HG03095 (cell line): ENCODE data around the gene TANGO6.

ENCODE experiments used
- ATAC-seq: cut with Tn5 transposase; IDR thresholded peaks from one replicate; pipeline ENCODE4 v1.9.1; 2021; ENCODE audit warnings: moderate library complexity; ENCODE audit not compliant: unreplicated experiment

The TANGO6 gene

DNA sequence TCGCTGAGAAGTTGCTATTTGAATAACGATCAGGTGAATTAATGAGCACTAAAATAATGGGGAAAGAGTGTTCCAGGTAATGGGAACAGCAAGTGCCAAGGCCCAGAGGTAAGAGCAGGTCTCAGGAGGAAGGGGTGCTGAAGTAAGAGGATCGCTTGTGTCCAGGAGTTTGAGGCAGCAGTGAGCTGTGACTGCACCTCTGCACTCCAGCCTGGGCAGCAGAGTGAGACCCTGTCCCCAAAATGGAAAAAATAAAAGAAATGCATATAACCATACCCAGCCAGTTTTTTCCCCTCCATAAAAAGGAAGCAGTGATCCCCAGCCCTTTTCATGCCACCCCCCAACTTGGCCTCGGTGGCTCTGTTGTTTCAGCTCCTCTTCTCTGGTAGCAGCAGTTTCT, 245.4 kb downstream of the TANGO6 start:
- no peak for ATAC-seq

GRCh38 chr16:69089091-69089910, 246.0 kb downstream of the TANGO6 start:
- no peak for ATAC-seq

- no peak for ATAC-seq
Measured at GRCh38 chr16:69093974-69094373, 250.6 kb downstream of the TANGO6 start.

DNA sequence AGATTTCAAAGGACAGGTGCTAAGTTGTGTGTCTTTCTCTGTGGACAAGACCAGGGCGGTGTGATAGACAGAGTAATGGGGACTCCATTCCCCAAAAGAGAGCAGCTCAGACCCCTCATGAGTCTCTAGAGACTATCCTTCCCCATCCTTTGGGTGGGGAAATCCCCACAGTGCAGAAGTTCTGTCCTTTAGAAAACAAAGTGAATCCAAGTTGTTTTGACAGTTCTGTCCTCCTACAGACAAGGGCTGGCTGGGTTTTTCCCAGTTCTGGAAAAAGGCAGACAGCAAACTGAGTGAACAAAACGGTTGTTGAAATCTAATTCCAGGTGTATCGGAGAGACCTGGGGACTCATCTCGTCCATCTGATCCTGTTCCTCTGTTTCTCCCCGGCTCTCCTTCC, 251.2 kb downstream of the TANGO6 start:
- ATAC-seq, result no peak

DNA sequence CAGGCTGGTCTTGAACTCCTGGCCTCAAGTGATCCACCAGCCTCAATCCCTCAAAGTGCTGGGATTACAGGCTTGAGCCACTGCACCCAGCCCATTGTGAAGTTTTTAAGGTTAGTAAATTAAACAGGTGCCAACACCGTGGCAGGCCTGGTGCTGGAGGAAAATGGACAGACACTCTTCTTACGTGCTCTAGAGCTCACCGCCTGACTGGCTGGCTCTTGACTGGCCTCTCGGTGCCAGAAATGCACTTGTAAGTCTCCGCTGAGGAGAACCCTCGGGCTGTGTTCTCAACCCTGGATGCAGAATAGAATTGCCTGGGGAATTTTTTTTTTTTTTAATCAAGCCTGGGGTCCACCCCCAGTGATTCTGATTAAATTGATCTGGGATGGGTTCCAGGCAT, 251.9 kb downstream of the TANGO6 start:
- ATAC-seq, result no peak

DNA sequence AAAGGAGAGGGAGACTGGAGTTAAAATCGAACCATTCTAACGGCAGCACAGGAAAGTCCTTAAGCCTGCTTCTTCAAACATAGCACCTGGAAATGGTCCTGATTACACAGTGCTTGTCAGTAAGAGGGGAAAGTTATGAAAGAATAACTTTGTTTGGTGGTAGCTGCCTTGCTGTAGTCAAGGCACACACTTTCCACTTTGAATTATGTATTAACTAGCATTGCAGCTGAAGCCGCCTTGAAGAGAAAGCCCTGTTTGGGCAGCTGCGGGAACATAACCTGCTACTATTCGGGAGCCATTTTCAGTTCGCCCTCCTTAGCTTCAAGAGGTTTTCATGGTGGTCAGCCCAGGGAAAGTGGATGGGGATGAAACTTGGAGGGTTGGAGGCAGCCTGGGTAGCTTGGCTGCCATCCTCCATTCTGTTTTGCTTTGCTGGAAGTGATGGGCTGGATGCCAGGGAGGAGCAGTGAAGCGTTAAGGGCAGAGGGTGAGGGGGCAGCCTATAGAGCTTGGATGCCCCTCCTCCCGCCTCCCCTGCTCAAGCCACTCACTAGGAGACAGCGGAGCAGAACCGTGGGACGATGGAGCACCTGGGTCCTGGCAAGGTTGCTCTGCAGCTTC, 256.9 kb downstream of the TANGO6 start:
- no peak for ATAC-seq

DNA sequence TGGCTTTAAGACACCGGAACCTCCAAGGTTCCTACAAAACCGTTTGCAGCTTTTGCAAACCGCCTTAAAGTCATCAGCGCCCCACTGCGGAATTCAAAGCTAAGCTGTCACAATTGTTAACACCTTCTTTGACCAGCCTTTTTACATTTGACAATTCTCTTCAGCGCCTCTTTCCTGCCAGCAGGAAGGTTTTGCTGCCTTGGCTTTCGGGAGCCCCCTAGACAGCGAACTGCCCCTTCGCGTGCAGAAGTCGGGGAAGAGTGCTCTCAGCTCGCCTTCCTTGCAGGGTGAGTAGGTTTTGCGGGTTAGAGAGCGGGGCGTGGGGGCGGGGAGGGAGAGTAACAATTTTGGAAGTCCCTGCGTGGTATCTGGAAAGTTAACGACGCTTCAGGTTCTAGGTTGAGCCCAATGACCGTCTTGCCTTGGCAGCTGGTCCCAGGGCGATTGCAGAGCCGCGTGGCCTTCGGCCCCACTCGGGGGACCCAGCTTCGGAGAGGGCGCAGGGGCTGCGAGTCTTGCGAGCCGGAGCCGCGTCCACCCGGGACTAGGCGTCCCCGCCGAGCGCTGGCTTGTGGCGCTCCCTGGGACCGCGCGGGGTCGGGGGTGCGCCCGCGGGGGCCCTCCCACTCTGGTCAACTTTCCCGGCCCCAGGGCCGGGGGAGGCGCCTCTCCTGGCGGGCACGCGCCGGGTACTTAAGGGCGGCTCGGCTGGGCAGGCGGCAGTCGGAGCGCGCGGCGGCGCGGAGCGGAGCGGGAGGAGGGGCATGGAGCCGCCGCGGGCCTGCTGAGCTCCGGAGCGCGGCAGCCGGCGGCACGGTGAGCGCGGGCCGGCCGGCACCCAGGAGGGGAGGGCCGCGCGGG, 262.4 kb downstream of the TANGO6 start, which contains the start of gene HAS3:
Gene HAS3 (plus strand): TSS at position 153 of the 861 bp plus-strand sequence. CDS start 3,743 bp downstream, outside the sequence.
- ATAC-seq, result no peak

DNA sequence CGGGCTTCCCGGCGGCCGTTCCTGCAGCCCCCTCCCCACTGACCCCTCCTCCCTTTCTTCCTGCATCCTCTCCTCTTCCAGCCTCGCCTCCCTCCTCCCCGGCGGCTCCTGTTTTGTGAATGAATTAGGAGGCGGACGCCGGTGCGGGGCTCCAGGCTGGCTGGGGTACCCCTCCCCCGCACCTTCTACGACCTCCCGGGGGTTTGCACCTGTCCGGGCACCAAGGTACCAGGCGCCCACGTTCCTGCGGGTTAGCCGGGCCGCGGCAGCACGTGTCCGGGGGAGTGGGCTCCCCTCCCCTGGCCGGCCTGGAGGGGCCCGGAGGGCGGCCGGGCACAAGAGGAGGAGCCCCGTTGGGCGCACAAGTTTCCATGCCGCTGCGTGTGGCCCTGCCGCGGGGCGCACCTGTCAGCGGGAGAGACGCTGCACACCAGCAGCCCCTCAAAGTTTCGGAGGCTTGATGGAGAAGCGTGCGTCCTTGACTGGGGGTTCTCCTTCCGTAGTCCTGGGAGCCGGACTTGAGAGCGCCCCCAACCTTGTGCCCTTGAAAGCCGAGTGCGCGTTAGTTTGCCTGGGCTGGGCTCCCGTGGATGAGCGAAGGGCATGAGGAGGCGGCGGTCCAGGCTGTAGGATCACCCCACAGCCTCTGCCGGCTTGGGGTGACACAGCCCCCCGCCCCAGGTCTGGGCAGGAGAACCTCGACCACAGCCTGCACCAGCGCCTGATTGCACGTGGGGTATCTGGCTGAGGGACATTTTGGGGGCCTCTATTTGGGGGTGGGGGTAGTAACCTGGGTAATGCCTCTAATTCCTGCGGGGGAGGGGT, 263.4 kb downstream of the TANGO6 start:
- ATAC-seq, result no peak

GRCh38 chr16:69107316-69107962, 264.1 kb downstream of the TANGO6 start:
- ATAC-seq, result no peak

DNA sequence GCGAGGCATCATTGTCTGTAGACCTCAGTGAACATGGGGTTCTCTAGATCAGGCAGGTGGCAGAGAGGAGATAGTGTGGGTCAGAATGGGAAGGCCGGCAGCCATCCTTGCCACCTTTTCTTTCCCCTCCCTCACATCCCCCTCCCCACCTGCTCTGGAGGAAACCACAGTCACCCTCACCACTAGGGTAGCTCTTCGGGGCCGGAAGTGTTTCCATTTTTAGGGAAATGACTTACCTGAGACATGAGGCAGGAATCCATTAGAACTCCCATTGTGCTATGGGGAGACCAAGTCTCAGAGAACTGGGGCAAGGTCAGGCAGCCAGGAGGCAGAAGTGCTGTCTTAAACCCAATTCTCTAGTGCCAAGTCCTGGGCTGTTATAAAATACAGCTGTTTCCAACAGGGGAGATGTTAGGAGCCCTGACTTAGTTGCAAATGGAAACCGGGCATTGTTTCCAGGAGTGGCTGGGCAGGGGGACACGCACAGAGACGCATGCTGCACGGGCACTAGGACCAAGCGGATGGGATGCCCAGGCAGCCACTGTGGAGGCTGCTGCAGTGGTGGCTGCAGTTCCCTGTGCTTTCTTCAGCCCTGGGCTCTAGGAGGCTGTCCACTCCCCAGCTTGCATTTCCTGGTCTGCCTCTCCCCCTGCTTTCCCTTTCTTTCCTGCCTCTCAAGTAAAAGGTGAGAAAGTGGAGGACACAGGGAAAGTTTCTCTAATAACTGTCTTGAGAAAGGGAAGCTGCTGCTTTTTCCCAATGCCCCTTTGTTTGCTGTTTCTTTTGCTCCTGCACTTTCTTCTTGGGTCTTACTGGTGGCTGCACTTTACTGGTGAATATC, 265.0 kb downstream of the TANGO6 start:
- no peak for ATAC-seq

DNA sequence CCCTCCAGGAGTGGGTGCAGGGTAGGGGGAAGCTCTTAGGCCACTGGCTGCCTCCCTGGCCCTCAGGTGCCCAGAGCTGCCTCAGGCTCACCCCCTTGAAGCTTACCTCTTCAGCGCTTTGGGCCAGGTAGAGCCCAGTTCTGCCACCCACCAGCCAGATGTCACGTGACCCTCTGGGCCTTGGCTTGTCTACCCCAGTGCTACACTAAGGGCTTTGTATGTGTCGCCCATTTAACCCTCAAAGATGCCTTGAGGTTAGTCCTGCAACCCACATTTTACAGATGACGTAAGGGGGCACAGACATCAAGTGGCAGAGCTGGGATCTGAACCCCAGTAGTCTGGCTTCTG, 265.5 kb downstream of the TANGO6 start:
- no peak for ATAC-seq

DNA sequence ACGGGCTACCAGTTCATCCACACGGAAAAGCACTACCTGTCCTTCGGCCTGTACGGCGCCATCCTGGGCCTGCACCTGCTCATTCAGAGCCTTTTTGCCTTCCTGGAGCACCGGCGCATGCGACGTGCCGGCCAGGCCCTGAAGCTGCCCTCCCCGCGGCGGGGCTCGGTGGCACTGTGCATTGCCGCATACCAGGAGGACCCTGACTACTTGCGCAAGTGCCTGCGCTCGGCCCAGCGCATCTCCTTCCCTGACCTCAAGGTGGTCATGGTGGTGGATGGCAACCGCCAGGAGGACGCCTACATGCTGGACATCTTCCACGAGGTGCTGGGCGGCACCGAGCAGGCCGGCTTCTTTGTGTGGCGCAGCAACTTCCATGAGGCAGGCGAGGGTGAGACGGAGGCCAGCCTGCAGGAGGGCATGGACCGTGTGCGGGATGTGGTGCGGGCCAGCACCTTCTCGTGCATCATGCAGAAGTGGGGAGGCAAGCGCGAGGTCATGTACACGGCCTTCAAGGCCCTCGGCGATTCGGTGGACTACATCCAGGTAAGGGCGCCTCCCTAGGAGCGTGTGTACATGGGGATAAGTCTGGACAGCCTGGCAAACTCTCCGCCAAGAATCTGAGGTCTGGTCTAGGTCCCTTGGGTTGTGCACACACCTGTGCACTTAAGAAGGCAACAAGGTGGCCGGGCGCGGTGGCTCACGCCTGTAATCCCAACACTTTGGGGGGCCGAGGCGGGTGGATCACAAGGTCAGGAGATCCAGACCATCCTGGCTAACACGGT, 266.3 kb downstream of the TANGO6 start:
- no peak for ATAC-seq

- ATAC-seq, result no peak
Measured at GRCh38 chr16:69110406-69110805, 267.1 kb downstream of the TANGO6 start.

DNA sequence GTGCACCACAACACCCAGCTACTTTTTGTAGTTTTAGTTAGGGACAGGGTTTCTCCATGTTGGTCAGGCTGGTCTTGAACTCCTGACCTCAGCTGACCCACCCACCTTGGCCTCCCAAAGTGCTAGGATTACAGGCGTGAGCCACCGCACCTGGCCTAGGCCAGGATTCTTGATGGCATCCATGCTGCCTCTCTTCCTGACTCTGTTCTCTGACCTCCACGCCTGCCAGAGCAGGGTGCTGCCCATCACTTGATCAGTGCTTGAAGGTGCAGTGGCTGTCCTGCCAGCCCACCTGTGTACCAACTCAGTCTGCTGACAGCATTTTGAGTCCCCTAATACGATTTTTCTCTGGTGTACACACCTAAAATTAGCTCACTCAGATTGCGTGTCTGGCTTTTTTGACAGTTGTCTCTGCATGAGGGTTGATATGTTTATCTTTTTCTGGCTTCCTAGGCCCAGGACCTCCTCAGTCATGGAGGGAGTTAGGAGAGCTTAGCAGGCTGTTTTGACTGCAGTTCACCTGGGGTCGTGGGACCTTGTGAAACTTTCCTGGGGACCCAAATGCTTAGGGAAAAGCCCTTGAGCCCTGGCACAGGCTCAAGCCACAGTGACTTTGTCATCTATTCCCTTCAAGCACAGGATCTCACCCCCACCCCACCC, 268.0 kb downstream of the TANGO6 start:
- no peak for ATAC-seq

DNA sequence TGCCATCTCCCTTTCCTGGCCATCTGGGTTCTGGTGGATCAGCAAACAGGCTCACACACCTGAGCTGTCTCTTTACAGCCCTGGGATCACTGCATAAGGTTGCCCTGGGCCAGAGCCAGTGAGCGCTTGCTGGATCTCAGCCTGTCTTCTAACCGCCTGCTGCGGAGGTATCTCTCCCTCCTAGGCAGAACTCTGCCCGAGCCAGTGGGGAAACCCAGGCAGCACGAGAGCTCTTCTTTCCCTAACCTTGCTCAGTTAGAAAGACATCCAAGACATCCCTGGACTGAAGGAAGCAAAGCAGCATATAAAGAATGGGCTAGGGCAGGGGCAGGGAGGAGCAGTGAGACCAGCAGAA, 268.5 kb downstream of the TANGO6 start:
- no peak for ATAC-seq

GRCh38 chr16:69112285-69113129, 269.2 kb downstream of the TANGO6 start:
- no peak for ATAC-seq

GRCh38 chr16:69113216-69113615, 269.9 kb downstream of the TANGO6 start:
- ATAC-seq, result no peak
